HK-2 (cell line): ENCODE measurements around the gene TUBGCP3.

Experiments
- DNase-seq: peaks from one replicate; pipeline ENCODE4 v3.0.0-alpha.2; 2018; ENCODE audit not compliant: unreplicated experiment

Gene TUBGCP3

GRCh38 chr13:112481458-112481857, 106.5 kb downstream of the TUBGCP3 start:
- DNase-seq, result no peak

DNA sequence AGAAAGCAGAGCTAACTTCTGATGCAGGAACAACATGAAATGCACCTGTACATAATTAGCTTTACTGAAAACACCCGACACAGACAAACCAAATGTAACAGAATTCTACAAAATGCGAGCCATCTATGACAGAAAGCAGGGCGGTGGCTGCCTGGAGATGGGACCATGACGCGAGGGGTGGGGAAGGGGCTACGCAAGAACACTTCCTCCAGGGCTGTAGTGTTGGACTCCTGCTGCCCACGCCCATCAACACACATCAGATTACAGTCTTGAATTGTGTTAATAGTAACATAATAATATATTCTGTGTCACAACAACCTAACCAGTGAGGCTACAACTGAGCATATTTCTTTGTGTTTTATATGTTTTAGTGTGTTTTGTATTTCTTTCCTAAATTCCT, 108.6 kb downstream of the TUBGCP3 start:
- no peak for DNase-seq

- no peak for DNase-seq
These were observed 110.8 kb downstream of the TUBGCP3 start for GRCh38 chr13:112477070-112477619.

- no peak for DNase-seq
These were observed 112.1 kb downstream of the TUBGCP3 start for GRCh38 chr13:112475889-112476288.

GRCh38 chr13:112474869-112475268, 113.1 kb downstream of the TUBGCP3 start:
- no peak for DNase-seq

- no peak for DNase-seq
These were observed 114.1 kb downstream of the TUBGCP3 start for GRCh38 chr13:112473818-112474217.

GRCh38 chr13:112469071-112469745, 118.7 kb downstream of the TUBGCP3 start:
- no peak for DNase-seq

DNA sequence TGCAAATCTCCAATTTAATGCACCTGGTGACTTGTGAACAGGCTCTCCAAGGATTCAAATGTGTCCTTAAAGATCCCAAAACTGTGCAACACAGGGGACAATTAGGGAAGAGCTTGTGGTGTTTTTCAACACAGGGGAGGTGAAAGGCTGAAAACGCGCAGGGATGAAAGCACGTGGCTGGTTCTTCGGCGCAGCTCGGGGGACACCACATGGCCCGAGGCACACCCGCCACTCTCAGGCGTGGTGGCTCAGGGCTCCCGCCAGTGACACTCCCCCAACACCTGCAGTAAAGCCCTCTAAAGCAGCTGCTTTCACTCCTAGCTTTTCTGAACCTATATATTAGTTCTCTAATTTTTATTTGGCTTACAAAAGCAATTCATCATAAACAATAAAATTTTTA, 119.9 kb downstream of the TUBGCP3 start:
- DNase-seq, result no peak

- DNase-seq, result no peak
These were observed 120.7 kb downstream of the TUBGCP3 start for GRCh38 chr13:112467236-112467635.

GRCh38 chr13:112466132-112467058, 121.6 kb downstream of the TUBGCP3 start:
- DNase-seq, result no peak

DNA sequence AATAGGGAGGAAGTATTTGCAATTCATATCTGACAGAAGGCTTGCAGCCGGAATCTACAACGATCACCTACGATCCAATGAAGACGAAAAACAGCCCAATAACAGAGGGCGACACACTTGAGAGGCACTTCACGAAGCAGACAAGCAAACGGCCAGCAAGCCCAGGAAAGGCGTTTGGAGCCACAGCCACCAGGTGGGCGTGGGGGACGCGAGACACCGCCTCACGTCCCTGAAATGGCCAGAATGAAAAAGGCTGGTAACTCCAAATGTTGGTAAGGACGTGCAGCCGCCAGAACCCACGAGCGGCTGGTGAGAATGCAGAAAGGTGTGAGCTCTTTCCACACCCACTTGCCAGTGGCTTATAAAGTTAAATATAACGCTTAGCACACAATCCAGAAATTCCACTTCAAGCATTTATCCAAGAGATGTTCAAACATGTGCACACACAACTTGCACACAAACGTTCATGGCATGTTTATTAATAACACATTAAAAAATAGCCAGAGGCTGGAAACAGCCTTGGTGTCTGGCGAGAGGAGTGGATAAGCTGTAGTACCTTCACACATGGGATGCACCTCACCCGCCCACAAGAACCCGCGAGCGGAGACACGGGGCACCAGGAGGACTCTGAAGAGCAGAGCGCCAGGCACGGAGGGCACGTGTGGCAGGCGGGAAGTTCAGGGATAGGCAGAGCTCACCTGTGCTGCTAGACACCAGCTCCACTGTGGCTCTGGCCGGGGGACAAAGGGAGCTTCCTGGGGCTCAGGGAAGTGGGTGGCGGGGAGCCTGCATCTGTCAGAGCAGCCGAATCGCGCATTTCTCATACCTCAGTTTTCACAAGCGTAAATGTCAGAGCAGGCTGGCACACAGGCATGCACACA, 122.5 kb downstream of the TUBGCP3 start:
- DNase-seq, result no peak

DNA sequence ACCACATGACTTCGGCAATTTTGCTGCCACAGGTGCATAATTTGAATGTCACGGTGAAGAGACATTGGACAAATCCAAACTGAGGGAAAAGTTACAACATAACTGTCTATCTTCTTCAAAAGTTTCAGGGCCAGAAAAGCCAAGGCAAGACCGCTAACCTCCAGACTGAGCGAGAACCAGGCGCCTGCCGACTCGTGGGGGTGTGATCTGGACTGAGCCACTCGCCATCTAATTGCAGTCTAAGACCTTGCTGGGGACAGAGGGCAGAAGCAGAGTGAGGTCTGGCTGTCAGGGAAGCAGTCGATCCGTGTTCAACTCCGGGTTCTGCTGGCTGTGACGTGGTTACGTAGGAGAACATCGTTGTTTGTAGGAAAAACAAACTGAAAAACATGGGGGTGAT, 123.2 kb downstream of the TUBGCP3 start:
- no peak for DNase-seq

DNA sequence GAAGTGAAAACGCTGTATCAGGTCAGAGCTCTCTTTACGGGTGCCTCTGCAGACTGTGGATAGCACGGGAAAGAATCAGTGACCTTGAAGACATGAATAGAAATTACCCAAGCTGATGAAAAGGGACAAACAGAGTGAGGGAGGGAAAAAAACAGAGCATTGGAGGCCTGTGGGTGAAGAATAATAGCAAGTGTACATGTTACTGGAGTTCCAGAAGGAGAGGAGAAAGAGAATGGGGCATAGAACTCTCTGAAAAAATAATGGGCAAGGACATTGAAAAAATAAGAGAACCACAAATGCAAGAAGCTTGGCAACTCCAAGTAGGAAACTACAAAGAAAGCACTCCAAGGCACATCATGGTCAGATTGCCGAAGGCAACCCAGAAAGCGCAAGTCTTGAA, 125.5 kb downstream of the TUBGCP3 start:
- no peak for DNase-seq

- no peak for DNase-seq
These were observed 130.5 kb downstream of the TUBGCP3 start for GRCh38 chr13:112457485-112457884.

DNA sequence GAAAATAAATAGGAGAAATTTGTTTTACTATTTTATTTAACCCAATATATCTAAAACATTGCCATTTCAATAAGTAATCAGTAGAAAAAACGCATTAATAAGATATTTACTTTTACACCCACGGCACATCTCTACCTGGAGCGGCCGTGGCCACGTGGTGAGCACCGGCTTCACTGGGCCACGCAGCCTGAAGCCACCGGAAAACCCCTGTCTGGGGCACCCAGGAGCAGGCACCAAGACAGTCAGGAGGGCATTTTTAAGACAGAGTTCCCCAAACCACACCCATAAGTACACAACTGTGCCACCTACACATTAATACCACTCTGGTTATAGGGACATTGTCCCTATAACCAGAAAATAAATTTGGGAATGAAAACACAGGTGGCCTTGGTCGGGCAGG, 130.9 kb downstream of the TUBGCP3 start:
- no peak for DNase-seq

DNA sequence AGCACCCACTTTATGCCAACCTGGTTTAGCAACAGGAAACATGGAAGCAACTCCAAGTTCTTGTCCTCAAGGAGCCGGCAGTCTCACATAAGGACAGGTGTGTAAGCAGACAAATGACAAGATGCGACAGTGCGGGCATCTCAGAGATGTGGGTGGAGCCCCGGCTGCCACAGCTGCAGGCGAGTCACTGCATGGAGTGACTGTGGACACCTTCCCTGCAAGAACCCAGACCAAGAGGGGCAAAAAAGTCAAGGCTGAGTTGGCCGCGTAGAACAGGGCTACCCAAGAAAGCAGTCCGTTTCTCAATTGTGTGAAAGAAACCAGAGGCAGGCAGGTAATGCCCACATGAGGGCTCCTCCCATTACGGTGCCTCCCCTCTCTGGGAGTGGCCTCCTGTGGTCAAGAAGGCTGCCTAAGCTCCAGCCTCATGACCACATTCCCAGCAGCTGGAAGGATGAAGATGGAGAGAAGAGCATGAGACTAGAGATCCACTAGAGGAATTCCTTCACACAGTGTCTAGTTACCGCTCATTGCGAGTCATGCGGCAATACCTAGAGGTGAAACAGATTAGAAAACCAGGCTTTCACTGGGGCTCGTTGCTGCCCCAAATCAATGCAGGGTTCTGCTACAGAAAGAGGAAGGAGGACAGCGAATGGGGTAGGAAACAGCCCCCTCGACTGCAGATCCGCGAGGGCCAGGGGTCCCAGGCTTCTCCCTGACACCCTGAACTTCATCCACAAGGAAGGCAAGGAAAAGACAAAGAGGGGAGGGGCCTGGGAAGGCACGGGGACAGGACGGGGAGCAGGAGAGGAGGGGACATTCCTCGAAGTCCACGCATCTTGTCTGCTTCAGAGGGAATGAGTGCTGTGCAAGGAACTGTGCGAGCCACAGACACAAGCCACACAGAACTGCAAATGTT, 131.6 kb downstream of the TUBGCP3 start:
- DNase-seq, result no peak

DNA sequence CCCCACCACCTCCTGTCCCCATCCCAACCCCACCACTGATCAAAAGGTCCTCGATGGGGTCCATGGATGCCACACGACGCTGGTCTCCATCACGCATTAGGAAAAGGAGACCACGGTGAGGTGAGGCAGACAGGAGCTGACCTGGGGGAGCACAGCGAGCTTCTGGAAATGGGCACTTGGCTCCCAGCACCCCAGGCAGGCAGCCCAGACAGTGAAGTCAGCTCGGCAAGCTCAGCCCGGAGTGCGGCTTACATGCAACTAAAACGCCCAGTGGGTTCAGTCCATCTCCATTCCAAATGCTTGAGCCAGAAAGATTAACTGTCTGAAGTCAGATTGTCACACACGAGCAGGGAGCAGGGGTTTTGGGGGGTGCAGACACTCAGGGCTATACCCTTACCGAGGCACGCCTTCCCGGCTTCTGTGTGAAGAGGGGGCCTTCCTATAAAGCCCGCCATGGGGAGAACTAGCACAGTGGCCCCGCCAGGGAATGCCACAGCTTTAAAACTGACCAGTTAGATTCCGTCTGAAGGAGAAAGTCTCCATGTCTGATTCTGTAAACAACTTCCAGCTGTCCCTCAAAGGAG, 132.4 kb downstream of the TUBGCP3 start:
- no peak for DNase-seq

DNA sequence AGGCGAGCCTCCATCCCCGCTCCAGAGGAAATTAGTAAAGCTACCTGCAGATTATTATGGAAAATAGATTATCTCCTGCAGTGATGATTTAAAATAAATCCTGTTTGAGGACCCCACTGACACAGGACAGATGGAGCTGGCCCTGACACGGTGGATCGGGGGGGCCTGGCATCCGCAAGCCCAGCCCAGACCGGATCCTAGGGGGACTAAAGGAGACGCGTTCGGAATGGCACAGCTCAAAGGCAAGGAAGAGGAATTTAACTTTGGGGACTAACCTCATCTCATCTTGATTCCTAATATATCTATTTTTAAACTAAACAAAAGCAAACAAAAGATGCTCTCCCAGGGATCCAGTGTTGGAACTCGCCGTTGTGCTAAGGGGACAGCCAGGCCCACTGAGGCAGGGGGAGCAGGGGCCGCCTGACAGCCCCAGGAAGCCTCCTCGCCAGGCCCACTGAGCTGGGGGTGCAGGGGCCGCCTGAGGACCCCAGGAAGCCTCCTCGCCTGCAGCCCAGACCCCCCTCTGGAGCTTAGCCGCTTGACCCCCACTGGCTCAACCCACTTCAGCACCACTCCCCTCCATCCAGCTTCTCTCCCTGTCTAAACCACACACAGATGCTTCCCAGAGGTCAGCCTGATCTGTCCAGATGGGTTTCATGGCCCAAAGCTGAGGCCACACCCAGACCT, 133.2 kb downstream of the TUBGCP3 start:
- no peak for DNase-seq

DNA sequence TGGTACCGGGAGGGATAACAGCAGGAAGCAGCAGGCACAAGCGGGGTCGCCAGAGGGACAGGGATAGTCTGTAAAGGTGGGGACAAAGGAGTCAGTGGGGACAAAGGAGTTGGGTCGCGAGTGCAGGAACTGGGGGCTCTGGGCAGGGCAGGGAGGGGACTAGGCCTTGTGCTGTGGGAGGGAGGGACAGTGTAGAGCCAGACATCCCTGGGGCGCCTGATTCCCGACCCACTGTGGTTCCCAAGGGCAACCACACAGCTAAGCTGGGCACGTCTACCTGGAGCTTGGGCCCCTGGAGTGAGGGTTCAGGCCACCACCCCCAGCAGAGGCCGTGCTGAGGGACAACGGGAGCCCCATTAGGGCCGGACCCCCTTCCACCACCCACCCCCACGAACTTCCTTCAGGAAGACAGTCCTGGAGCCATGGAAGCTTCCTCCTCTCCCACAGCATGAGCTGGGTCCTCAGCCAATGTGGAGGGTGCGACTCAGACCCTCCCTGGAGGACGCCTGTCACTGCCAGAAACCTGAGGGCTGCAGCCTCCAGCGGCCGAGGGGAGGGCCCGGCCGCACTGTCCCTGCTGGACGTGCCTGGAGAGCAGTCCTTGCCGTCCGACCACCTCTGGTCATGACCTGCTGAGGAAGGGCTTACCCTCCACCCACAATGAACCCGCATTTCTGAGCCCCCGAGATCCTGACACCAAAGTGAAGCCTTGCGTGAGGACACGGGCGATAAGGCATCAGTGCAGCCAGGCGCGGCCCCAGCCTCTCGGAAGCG, 133.9 kb downstream of the TUBGCP3 start:
- DNase-seq, result no peak
